ENCODE results near the gene CHST13.

The CHST13 gene

GRCh38 chr3:126510308-126510910 lies 13.5 kb upstream of the CHST13 start:
- peak in 1 of 2 experiments; percentile 58 for DNase-seq

- DNase-seq = no peak
Measured at GRCh38 chr3:126511291-126511690, 12.7 kb upstream of the CHST13 start.

- DNase-seq = no peak
Measured at GRCh38 chr3:126512026-126512425, 11.9 kb upstream of the CHST13 start.

GRCh38 chr3:126512916-126513650 lies 10.9 kb upstream of the CHST13 start:
- DNase-seq = peak in 1 of 2 experiments; percentile 30

GRCh38 chr3:126514161-126514560 lies 9.8 kb upstream of the CHST13 start:
- no peak for DNase-seq

GRCh38 chr3:126515066-126515706 lies 8.8 kb upstream of the CHST13 start:
- no peak for DNase-seq

- no peak for DNase-seq
Measured at GRCh38 chr3:126516152-126516935, 7.6 kb upstream of the CHST13 start.

- DNase-seq = no peak
Measured at GRCh38 chr3:126516936-126517290, 7.0 kb upstream of the CHST13 start.

GRCh38 chr3:126517291-126517951 lies 6.5 kb upstream of the CHST13 start, which contains the start of gene UROC1:
Gene UROC1, minus strand, starts transcription at chr3:126517773. Its CDS starts 54 bp downstream, at chr3:126517719.
- no peak for DNase-seq

- DNase-seq = no peak
Measured at GRCh38 chr3:126517986-126518778, 5.8 kb upstream of the CHST13 start.

- DNase-seq = no peak
Measured at GRCh38 chr3:126518779-126519177, 5.2 kb upstream of the CHST13 start.

GRCh38 chr3:126519506-126520455 lies 4.2 kb upstream of the CHST13 start:
- DNase-seq = no peak

- DNase-seq = peak in 1 of 2 experiments; percentile 37
Measured at GRCh38 chr3:126521122-126521891, 2.6 kb upstream of the CHST13 start.

- peak; percentile 61 to 78 for DNase-seq
Measured at GRCh38 chr3:126522363-126522788, 1.6 kb upstream of the CHST13 start.

- DNase-seq = no peak
Measured at GRCh38 chr3:126524429-126524988, 554 bp downstream of the CHST13 start.

GRCh38 chr3:126525091-126525852 lies 1.3 kb downstream of the CHST13 start:
- DNase-seq = no peak

- DNase-seq = no peak
Measured at GRCh38 chr3:126525853-126526667, 2.1 kb downstream of the CHST13 start.

- no peak for DNase-seq
Measured at GRCh38 chr3:126526668-126527005, 2.7 kb downstream of the CHST13 start.

Data from NCI-H446 (cell line).